WTC11 (cell line): ENCODE measurements around the gene PEAR1. TPM values are rescaled to one million over a fixed set of nuclear protein-coding genes. Genes with fewer than 3 reads are reported as not detected.

ENCODE experiments used
- ATAC-seq: fragments of 200-7000 bp; cut with Tn5 transposase; 2 replicates; pipeline ENCODE4 v1.10.0; 2021; ENCODE audit warnings: mild to moderate bottlenecking, moderate library complexity
- CTCF ChIA-PET: fragments of 300-600 bp; sonication (Branson Sonifier 250); formaldehyde crosslinking; loops from one replicate; lab custom pipeline; 2021; ENCODE audit warnings: antibody characterized with exemption; lab: Charles Lee
- POLR2A ChIA-PET: fragments of 350-600 bp; sonication (Branson Sonifier 250); formaldehyde crosslinking; loops from one replicate; lab custom pipeline; 2021; ENCODE audit warnings: antibody characterized with exemption; lab: Charles Lee
- DNase-seq: peaks from one replicate; pipeline ENCODE4 v3.0.0; 2021; ENCODE audit warnings: low spot score
- H3K27ac Mint-ChIP-seq: 2 replicates; pipeline ENCODE4 v1.8.0; 2021; ENCODE audit warnings: mixed read lengths
- H3K27me3 Mint-ChIP-seq: 2 replicates; pipeline ENCODE4 v1.8.0; 2021; ENCODE audit warnings: low read depth, mild to moderate bottlenecking, moderate library complexity, mixed read lengths
- H3K36me3 Mint-ChIP-seq: 2 replicates; pipeline ENCODE4 v1.8.0; 2021; ENCODE audit warnings: mixed read lengths
- H3K4me1 Mint-ChIP-seq: 2 replicates; pipeline ENCODE4 v1.8.0; 2022; ENCODE audit warnings: mixed read lengths
- H3K4me3 Mint-ChIP-seq: 2 replicates; pipeline ENCODE4 v1.8.0; 2021; ENCODE audit warnings: mild to moderate bottlenecking, moderate library complexity, mixed read lengths
- H3K9me3 Mint-ChIP-seq: 2 replicates; pipeline ENCODE4 v1.8.0; 2021; ENCODE audit warnings: mixed read lengths
- ARID4B ChIP-seq: sonication (generic); formaldehyde crosslinking; IDR thresholded peaks from 2 replicates; pipeline ENCODE4 v1.8.0; 2023; ENCODE audit warnings: missing genetic modification reagents, mild to moderate bottlenecking, borderline replicate concordance
- ATF2 ChIP-seq: sonication (generic); formaldehyde crosslinking; IDR thresholded peaks from 2 replicates; pipeline ENCODE4 v1.8.1; 2022; ENCODE audit warnings: low read depth, missing genetic modification reagents, borderline replicate concordance
- CBFB ChIP-seq: sonication (generic); formaldehyde crosslinking; IDR thresholded peaks from 2 replicates; pipeline ENCODE4 v1.8.1; 2022; ENCODE audit warnings: mild to moderate bottlenecking, low read depth, missing genetic modification reagents
- CDX4 ChIP-seq: fragments of 250-450 bp; sonication (Bioruptor Pico); IDR thresholded peaks from 2 replicates; pipeline ENCODE4 v1.9.0; 2021; ENCODE audit warnings: moderate library complexity, mild to moderate bottlenecking, inconsistent platforms, borderline replicate concordance
- ESRRA ChIP-seq: sonication (generic); formaldehyde crosslinking; IDR thresholded peaks from 2 replicates; pipeline ENCODE4 v1.8.1; 2022; ENCODE audit warnings: mild to moderate bottlenecking, missing genetic modification reagents, borderline replicate concordance
- FOXK1 ChIP-seq: sonication (generic); formaldehyde crosslinking; IDR thresholded peaks from 2 replicates; pipeline ENCODE4 v1.8.0; 2022; ENCODE audit warnings: mild to moderate bottlenecking, moderate library complexity, missing genetic modification reagents
- GTF2I ChIP-seq: fragments of 250-450 bp; sonication (Bioruptor Pico); conservative IDR thresholded peaks from 2 replicates; pipeline ENCODE4 v1.4.0; 2021; ENCODE audit warnings: mild to moderate bottlenecking
- HMGA2 ChIP-seq: fragments of 250-450 bp; sonication (Bioruptor Pico); IDR thresholded peaks from 2 replicates; pipeline ENCODE4 v1.4.0; 2021; ENCODE audit warnings: mild to moderate bottlenecking, moderate library complexity
- IRF2 ChIP-seq: sonication (generic); formaldehyde crosslinking; IDR thresholded peaks from 2 replicates; pipeline ENCODE4 v1.8.0; 2022; ENCODE audit warnings: low read depth, missing genetic modification reagents, borderline replicate concordance
- MLX ChIP-seq: sonication (generic); formaldehyde crosslinking; IDR thresholded peaks from 2 replicates; pipeline ENCODE4 v1.8.1; 2023; ENCODE audit warnings: mild to moderate bottlenecking, missing genetic modification reagents, moderate library complexity
- MXD4 ChIP-seq: fragments of 250-450 bp; sonication (Bioruptor Pico); IDR thresholded peaks from 2 replicates; pipeline ENCODE4 v1.8.0; 2021; ENCODE audit warnings: mild to moderate bottlenecking, moderate library complexity, borderline replicate concordance
- NFE2L1 ChIP-seq: sonication (generic); formaldehyde crosslinking; IDR thresholded peaks from 2 replicates; pipeline ENCODE4 v1.8.1; 2023; ENCODE audit warnings: missing genetic modification reagents
- RORB ChIP-seq: fragments of 250-450 bp; sonication (Bioruptor Pico); IDR thresholded peaks from 2 replicates; pipeline ENCODE4 v1.9.0; 2021; ENCODE audit warnings: mild to moderate bottlenecking
- SMAD3 ChIP-seq: sonication (generic); formaldehyde crosslinking; IDR thresholded peaks from 2 replicates; pipeline ENCODE4 v1.8.0; 2022; ENCODE audit warnings: missing genetic modification reagents, mild to moderate bottlenecking, borderline replicate concordance
- SMAD4 ChIP-seq: sonication (generic); formaldehyde crosslinking; IDR thresholded peaks from 2 replicates; pipeline ENCODE4 v1.8.0; 2022; ENCODE audit warnings: mild to moderate bottlenecking, missing genetic modification reagents
- TP53 ChIP-seq: sonication (generic); formaldehyde crosslinking; IDR thresholded peaks from 2 replicates; pipeline ENCODE4 v1.8.1; 2023; ENCODE audit warnings: mild to moderate bottlenecking, missing genetic modification reagents
- USF1 ChIP-seq: sonication (generic); formaldehyde crosslinking; IDR thresholded peaks from 2 replicates; pipeline ENCODE4 v1.8.0; 2022; ENCODE audit warnings: mild to moderate bottlenecking, missing genetic modification reagents
- ZMAT4 ChIP-seq: fragments of 250-450 bp; sonication (Bioruptor Pico); IDR thresholded peaks from 2 replicates; pipeline ENCODE4 v1.9.0; 2021; ENCODE audit warnings: mild to moderate bottlenecking
- ZNF138 ChIP-seq: sonication (generic); formaldehyde crosslinking; conservative IDR thresholded peaks from 2 replicates; pipeline ENCODE4 v1.8.1; 2022; ENCODE audit warnings: mild to moderate bottlenecking, moderate library complexity, missing genetic modification reagents
- ZNF396 ChIP-seq: fragments of 250-450 bp; sonication (Bioruptor Pico); IDR thresholded peaks from 2 replicates; pipeline ENCODE4 v1.8.0; 2021; ENCODE audit warnings: mild to moderate bottlenecking, moderate library complexity, borderline replicate concordance
- ZNF425 ChIP-seq: fragments of 250-450 bp; sonication (Bioruptor Pico); conservative IDR thresholded peaks from 2 replicates; pipeline ENCODE4 v1.9.0; 2021; ENCODE audit warnings: mild to moderate bottlenecking
- ZSCAN18 ChIP-seq: fragments of 250-450 bp; sonication (Bioruptor Pico); IDR thresholded peaks from 2 replicates; pipeline ENCODE4 v2.1.2; 2022; ENCODE audit warnings: mild to moderate bottlenecking, moderate library complexity
- total RNA-seq: library from RNA; stranded (reverse); gene quantifications from 3 replicates; pipeline ENCODE4 v1.2.3, GENCODE V29; 2021

The PEAR1 gene
- total RNA-seq, 1 experiment from 2014 or later, result 1.6 TPM

- no peak overlapping the region for H3K27ac Mint-ChIP-seq
- H3K4me3 Mint-ChIP-seq, result no peak overlapping the region
- ChIA-PET POLR2A (no interaction called here), CTCF (interaction anchor here (2.5 kb wide), 1 partner anchor 127 kb away, joined by 28 read pairs; no protein-coding TSS in a partner anchor)
- ATAC-seq (no peak), DNase-seq (no peak)
- H3K27me3 Mint-ChIP-seq, result no peaks in the 10 kb centered on the region
- H3K9me3 Mint-ChIP-seq, result no peaks in the 10 kb centered on the region
- H3K4me1 Mint-ChIP-seq, result no peaks in the 10 kb centered on the region
- TF ChIP-seq USF1 (CRISPR knock-in tag) (no peak), SMAD3 (CRISPR knock-in tag) (no peak), NFE2L1 (CRISPR knock-in tag) (no peak), IRF2 (no peak), GTF2I (CRISPR knock-in tag) (no peak), ATF2 (CRISPR knock-in tag) (no peak), FOXK1 (CRISPR knock-in tag) (no peak), ZNF396 (no peak), RORB (no peak), CBFB (CRISPR knock-in tag) (no peak), ZSCAN18 (CRISPR knock-in tag) (no peak), ZNF138 (CRISPR knock-in tag) (no peak), TP53 (CRISPR knock-in tag) (no peak), ARID4B (CRISPR knock-in tag) (no peak)
- peaks cover 73% of the 10 kb centered on the region for H3K36me3 Mint-ChIP-seq
These were observed 53.6 kb downstream of the PEAR1 start for GRCh38 chr1:156947127-156947526.

GRCh38 chr1:156947818-156948525 lies 54.5 kb downstream of the PEAR1 start:
- DNase-seq, result no peak
- ChIA-PET POLR2A (interaction anchor here (1.0 kb wide), 1 partner anchor 81 kb away, joined by 4 read pairs; no protein-coding TSS in a partner anchor), CTCF (interaction anchor here (0.8 to 2.5 kb wide), 20 partner anchors 12 to 222 kb away, joined by 3 to 28 read pairs (median 5); no protein-coding TSS in a partner anchor)
- Mint-ChIP-seq H3K27me3 (no peaks in the 10 kb centered on the region), H3K4me3 (no peak overlapping the region), H3K9me3 (no peaks in the 10 kb centered on the region), H3K4me1 (no peaks in the 10 kb centered on the region), H3K27ac (no peak overlapping the region), H3K36me3 (peaks cover 71% of the 10 kb centered on the region)
- no peak for ATAC-seq
- TF ChIP-seq MXD4, result no peak
- TF ChIP-seq ZMAT4 (CRISPR knock-in tag), result no peak
- TF ChIP-seq ZNF396, result no peak
- TF ChIP-seq MLX (CRISPR knock-in tag), result no peak
- no peak for TF ChIP-seq ZNF425 (CRISPR knock-in tag)
- no peak for TF ChIP-seq SMAD4 (CRISPR knock-in tag)
- TF ChIP-seq ESRRA (CRISPR knock-in tag), result no peak
- TF ChIP-seq HMGA2 (CRISPR knock-in tag), result no peak
- no peak for TF ChIP-seq CDX4 (CRISPR knock-in tag)
